Measurements from ENCODE around the gene P2RX1.
"Not testable (repeated sequence)": the region's sequence is repeated elsewhere in the genome, so short reads cannot be mapped to it uniquely, and the experiment has no call there.

The P2RX1 gene

GRCh38 chr17:3860939-3861700 is 55.1 kb downstream of the P2RX1 start:
- no peak for TF ChIP-seq CTCF (conservative IDR thresholded peaks at IDR 0.05)

GRCh38 chr17:3859940-3860339 is 56.3 kb downstream of the P2RX1 start:
- no peak overlapping the region for H3K27ac ChIP-seq
- TF ChIP-seq CTCF (conservative IDR thresholded peaks at IDR 0.05), result no peak

More at GRCh38 chr17:3860939-3861700, 55.1 kb downstream of the P2RX1 start:
- no peak overlapping the region for H3K27ac ChIP-seq

GRCh38 chr17:3857261-3858105 is 58.8 kb downstream of the P2RX1 start:
- TF ChIP-seq CTCF (conservative IDR thresholded peaks at IDR 0.05), result no peak
- H3K27ac ChIP-seq, result no peak overlapping the region

- not testable (repeated sequence) for H3K27ac ChIP-seq
Measured at GRCh38 chr17:3854204-3854603, 62.1 kb downstream of the P2RX1 start.

- TF ChIP-seq CTCF (conservative IDR thresholded peaks at IDR 0.05), result no peak
- no peak overlapping the region for H3K27ac ChIP-seq
Measured at GRCh38 chr17:3852561-3852960, 63.7 kb downstream of the P2RX1 start.

GRCh38 chr17:3851461-3852100 is 64.7 kb downstream of the P2RX1 start:
- no peak overlapping the region for H3K27ac ChIP-seq
- no peak for TF ChIP-seq CTCF (conservative IDR thresholded peaks at IDR 0.05)

- no peak for TF ChIP-seq CTCF (conservative IDR thresholded peaks at IDR 0.05)
- H3K27ac ChIP-seq, result no peak overlapping the region
Measured at GRCh38 chr17:3848229-3848835, 67.9 kb downstream of the P2RX1 start.

All from VCaP (cell line).